HEK293 (cell line): ENCODE measurements around the gene LAMTOR4.

Experiments
- EGR2 ChIP-seq: fragments of 450-650 bp; formaldehyde crosslinking; IDR thresholded peaks from 2 replicates; pipeline ENCODE4 v1.5.1; 2016; ENCODE audit warnings: low read depth, missing biosample characterization, missing genetic modification characterization
- GLIS2 ChIP-seq: fragments of 450-650 bp; formaldehyde crosslinking; IDR thresholded peaks from 2 replicates; pipeline ENCODE4 v1.5.1; 2016; ENCODE audit warnings: missing biosample characterization, missing genetic modification characterization
- KLF1 ChIP-seq: fragments of 450-650 bp; formaldehyde crosslinking; IDR thresholded peaks from 2 replicates; pipeline ENCODE4 v1.5.1; 2016; ENCODE audit warnings: missing biosample characterization, missing genetic modification characterization
- KLF10 ChIP-seq: fragments of 450-650 bp; IDR thresholded peaks from 2 replicates; pipeline ENCODE4 v1.5.1; 2018; ENCODE audit warnings: missing biosample characterization, mild to moderate bottlenecking, missing genetic modification characterization
- SCRT2 ChIP-seq: fragments of 450-650 bp; formaldehyde crosslinking; IDR thresholded peaks from 2 replicates; pipeline ENCODE4 v1.5.1; 2016; ENCODE audit warnings: missing biosample characterization, missing genetic modification characterization
- SP2 ChIP-seq: fragments of 450-650 bp; formaldehyde crosslinking; IDR thresholded peaks from 2 replicates; pipeline ENCODE4 v1.5.1; 2016; ENCODE audit warnings: missing biosample characterization, missing genetic modification characterization
- TCF7L2 ChIP-seq: IDR thresholded peaks from 2 replicates; pipeline ENCODE4 v1.6.1; 2011; ENCODE audit warnings: low read depth, mild to moderate bottlenecking, inconsistent platforms, low read length, moderate library complexity, borderline replicate concordance
- ZNF133 ChIP-seq: fragments of 450-650 bp; formaldehyde crosslinking; IDR thresholded peaks from 2 replicates; pipeline ENCODE4 v1.5.1; 2016; ENCODE audit warnings: missing biosample characterization, missing genetic modification characterization
- ZNF140 ChIP-seq: fragments of 450-650 bp; formaldehyde crosslinking; IDR thresholded peaks from 2 replicates; pipeline ENCODE4 v1.5.1; 2016; ENCODE audit warnings: missing biosample characterization, missing genetic modification characterization
- ZNF2 ChIP-seq: fragments of 450-650 bp; formaldehyde crosslinking; IDR thresholded peaks from 2 replicates; pipeline ENCODE4 v1.5.1; 2016; ENCODE audit warnings: missing biosample characterization, missing genetic modification characterization
- ZNF202 ChIP-seq: fragments of 450-650 bp; formaldehyde crosslinking; IDR thresholded peaks from 2 replicates; pipeline ENCODE4 v1.5.1; 2016; ENCODE audit warnings: missing biosample characterization, missing genetic modification characterization, borderline replicate concordance
- ZNF23 ChIP-seq: fragments of 450-650 bp; formaldehyde crosslinking; IDR thresholded peaks from 2 replicates; pipeline ENCODE4 v1.5.1; 2016; ENCODE audit warnings: missing biosample characterization, missing genetic modification characterization, borderline replicate concordance
- ZNF24 ChIP-seq: fragments of 450-650 bp; formaldehyde crosslinking; IDR thresholded peaks from 2 replicates; pipeline ENCODE4 v1.5.1; 2016; ENCODE audit warnings: missing biosample characterization, missing genetic modification characterization
- ZNF302 ChIP-seq: fragments of 450-650 bp; formaldehyde crosslinking; IDR thresholded peaks from 2 replicates; pipeline ENCODE4 v1.5.1; 2016; ENCODE audit warnings: missing biosample characterization, missing genetic modification characterization, low read depth
- ZNF530 ChIP-seq: fragments of 450-650 bp; formaldehyde crosslinking; IDR thresholded peaks from 2 replicates; pipeline ENCODE4 v1.5.1; 2016; ENCODE audit warnings: low read depth, missing biosample characterization, missing genetic modification characterization
- ZNF548 ChIP-seq: fragments of 450-650 bp; formaldehyde crosslinking; IDR thresholded peaks from 2 replicates; pipeline ENCODE4 v1.5.1; 2016; ENCODE audit warnings: missing biosample characterization, missing genetic modification characterization
- ZNF571 ChIP-seq: fragments of 450-650 bp; formaldehyde crosslinking; IDR thresholded peaks from 2 replicates; pipeline ENCODE4 v1.5.0; 2017; ENCODE audit warnings: missing biosample characterization, missing genetic modification characterization
- ZNF600 ChIP-seq: fragments of 450-650 bp; formaldehyde crosslinking; IDR thresholded peaks from 2 replicates; pipeline ENCODE4 v1.5.1; 2016; ENCODE audit warnings: missing biosample characterization, missing genetic modification characterization
- ZNF626 ChIP-seq: fragments of 450-650 bp; sonication (Bioruptor Pico); formaldehyde crosslinking; IDR thresholded peaks from 2 replicates; pipeline ENCODE4 v1.5.1; 2018; ENCODE audit warnings: missing biosample characterization, missing genetic modification characterization, inconsistent platforms
- ZNF639 ChIP-seq: fragments of 450-650 bp; formaldehyde crosslinking; IDR thresholded peaks from 2 replicates; pipeline ENCODE4 v1.5.1; 2016; ENCODE audit warnings: missing biosample characterization, missing genetic modification characterization
- ZNF76 ChIP-seq: fragments of 450-650 bp; formaldehyde crosslinking; IDR thresholded peaks from 2 replicates; pipeline ENCODE4; 2016; ENCODE audit warnings: low read depth, missing biosample characterization, missing genetic modification characterization, borderline replicate concordance
- ZNF776 ChIP-seq: fragments of 450-650 bp; formaldehyde crosslinking; IDR thresholded peaks from 2 replicates; pipeline ENCODE4 v1.5.0; 2017; ENCODE audit warnings: missing biosample characterization, missing genetic modification characterization, borderline replicate concordance
- ZNF830 ChIP-seq: fragments of 450-650 bp; IDR thresholded peaks from 2 replicates; pipeline ENCODE4 v1.5.0; 2018; ENCODE audit warnings: missing biosample characterization, missing genetic modification characterization, low read depth, mild to moderate bottlenecking, moderate library complexity
- ZNF843 ChIP-seq: fragments of 450-650 bp; formaldehyde crosslinking; IDR thresholded peaks from 2 replicates; pipeline ENCODE4 v1.5.1; 2016; ENCODE audit warnings: missing biosample characterization, missing genetic modification characterization
- TF ChIP-seq, protein P1 (sequence below): fragments of 450-650 bp; formaldehyde crosslinking; IDR thresholded peaks from 2 replicates; pipeline ENCODE4 v1.5.1; 2016; ENCODE audit warnings: missing biosample characterization, missing genetic modification characterization
- TF ChIP-seq, protein P2 (sequence below): fragments of 450-650 bp; formaldehyde crosslinking; IDR thresholded peaks from 2 replicates; pipeline ENCODE4 v1.5.1; 2016; ENCODE audit warnings: missing biosample characterization, missing genetic modification characterization
- TF ChIP-seq, protein P3 (sequence below): fragments of 450-650 bp; formaldehyde crosslinking; IDR thresholded peaks from 2 replicates; pipeline ENCODE4 v1.5.1; 2017; ENCODE audit warnings: missing biosample characterization, missing genetic modification characterization
- TF ChIP-seq, protein P4 (sequence below): fragments of 450-650 bp; IDR thresholded peaks from 2 replicates; pipeline ENCODE4 v1.5.1; 2018; ENCODE audit warnings: missing biosample characterization, mild to moderate bottlenecking, missing genetic modification characterization

LAMTOR4 gene

GRCh38 chr7:100119072-100119969, 29.4 kb upstream of the LAMTOR4 start, which contains the start of the genes CNPY4 and TAF6 (continued):
- TF ChIP-seq KLF1 (peak; percentile 47), GLIS2 (tag by site-specific recombination) (peak; percentile 68), KLF10 (tag by site-specific recombination) (peak; percentile 87), ZNF23 (tag by site-specific recombination) (no peak), ZNF571 (tag by site-specific recombination) (no peak), ZNF600 (no peak; the same call in 1 of the 2 replicates), ZNF639 (tag by site-specific recombination) (peak; percentile 86), TCF7L2 (no peak), ZNF133 (no peak), ZNF140 (no peak), ZNF830 (tag by site-specific recombination) (no peak), ZNF24 (tag by site-specific recombination) (no peak), ZNF776 (tag by site-specific recombination) (no peak), ZNF76 (tag by site-specific recombination) (no peak), SCRT2 (no peak), SP2 (tag by site-specific recombination) (peak; percentile 63), ZNF2 (tag by site-specific recombination) (peak; percentile 85), ZNF530 (tag by site-specific recombination) (no peak), ZNF302 (tag by site-specific recombination) (no peak), ZNF202 (tag by site-specific recombination) (no peak), EGR2 (peak; percentile 77), ZNF548 (no peak), ZNF626 (no peak), ZNF843 (tag by site-specific recombination) (no peak)
- TF ChIP-seq, protein P1, sequence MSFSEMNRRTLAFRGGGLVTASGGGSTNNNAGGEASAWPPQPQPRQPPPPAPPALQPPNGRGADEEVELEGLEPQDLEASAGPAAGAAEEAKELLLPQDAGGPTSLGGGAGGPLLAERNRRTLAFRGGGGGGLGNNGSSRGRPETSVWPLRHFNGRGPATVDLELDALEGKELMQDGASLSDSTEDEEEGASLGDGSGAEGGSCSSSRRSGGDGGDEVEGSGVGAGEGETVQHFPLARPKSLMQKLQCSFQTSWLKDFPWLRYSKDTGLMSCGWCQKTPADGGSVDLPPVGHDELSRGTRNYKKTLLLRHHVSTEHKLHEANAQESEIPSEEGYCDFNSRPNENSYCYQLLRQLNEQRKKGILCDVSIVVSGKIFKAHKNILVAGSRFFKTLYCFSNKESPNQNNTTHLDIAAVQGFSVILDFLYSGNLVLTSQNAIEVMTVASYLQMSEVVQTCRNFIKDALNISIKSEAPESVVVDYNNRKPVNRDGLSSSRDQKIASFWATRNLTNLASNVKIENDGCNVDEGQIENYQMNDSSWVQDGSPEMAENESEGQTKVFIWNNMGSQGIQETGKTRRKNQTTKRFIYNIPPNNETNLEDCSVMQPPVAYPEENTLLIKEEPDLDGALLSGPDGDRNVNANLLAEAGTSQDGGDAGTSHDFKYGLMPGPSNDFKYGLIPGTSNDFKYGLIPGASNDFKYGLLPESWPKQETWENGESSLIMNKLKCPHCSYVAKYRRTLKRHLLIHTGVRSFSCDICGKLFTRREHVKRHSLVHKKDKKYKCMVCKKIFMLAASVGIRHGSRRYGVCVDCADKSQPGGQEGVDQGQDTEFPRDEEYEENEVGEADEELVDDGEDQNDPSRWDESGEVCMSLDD: peak; percentile 87
- TF ChIP-seq, protein P2, sequence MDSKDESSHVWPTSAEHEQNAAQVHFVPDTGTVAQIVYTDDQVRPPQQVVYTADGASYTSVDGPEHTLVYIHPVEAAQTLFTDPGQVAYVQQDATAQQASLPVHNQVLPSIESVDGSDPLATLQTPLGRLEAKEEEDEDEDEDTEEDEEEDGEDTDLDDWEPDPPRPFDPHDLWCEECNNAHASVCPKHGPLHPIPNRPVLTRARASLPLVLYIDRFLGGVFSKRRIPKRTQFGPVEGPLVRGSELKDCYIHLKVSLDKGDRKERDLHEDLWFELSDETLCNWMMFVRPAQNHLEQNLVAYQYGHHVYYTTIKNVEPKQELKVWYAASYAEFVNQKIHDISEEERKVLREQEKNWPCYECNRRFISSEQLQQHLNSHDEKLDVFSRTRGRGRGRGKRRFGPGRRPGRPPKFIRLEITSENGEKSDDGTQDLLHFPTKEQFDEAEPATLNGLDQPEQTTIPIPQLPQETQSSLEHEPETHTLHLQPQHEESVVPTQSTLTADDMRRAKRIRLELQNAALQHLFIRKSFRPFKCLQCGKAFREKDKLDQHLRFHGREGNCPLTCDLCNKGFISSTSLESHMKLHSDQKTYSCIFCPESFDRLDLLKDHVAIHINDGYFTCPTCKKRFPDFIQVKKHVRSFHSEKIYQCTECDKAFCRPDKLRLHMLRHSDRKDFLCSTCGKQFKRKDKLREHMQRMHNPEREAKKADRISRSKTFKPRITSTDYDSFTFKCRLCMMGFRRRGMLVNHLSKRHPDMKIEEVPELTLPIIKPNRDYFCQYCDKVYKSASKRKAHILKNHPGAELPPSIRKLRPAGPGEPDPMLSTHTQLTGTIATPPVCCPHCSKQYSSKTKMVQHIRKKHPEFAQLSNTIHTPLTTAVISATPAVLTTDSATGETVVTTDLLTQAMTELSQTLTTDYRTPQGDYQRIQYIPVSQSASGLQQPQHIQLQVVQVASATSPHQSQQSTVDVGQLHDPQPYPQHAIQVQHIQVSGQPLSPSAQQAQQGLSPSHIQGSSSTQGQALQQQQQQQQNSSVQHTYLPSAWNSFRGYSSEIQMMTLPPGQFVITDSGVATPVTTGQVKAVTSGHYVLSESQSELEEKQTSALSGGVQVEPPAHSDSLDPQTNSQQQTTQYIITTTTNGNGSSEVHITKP (tag by site-specific recombination): no peak
- TF ChIP-seq, protein P3, sequence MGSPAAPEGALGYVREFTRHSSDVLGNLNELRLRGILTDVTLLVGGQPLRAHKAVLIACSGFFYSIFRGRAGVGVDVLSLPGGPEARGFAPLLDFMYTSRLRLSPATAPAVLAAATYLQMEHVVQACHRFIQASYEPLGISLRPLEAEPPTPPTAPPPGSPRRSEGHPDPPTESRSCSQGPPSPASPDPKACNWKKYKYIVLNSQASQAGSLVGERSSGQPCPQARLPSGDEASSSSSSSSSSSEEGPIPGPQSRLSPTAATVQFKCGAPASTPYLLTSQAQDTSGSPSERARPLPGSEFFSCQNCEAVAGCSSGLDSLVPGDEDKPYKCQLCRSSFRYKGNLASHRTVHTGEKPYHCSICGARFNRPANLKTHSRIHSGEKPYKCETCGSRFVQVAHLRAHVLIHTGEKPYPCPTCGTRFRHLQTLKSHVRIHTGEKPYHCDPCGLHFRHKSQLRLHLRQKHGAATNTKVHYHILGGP: no peak
- TF ChIP-seq, protein P4, sequence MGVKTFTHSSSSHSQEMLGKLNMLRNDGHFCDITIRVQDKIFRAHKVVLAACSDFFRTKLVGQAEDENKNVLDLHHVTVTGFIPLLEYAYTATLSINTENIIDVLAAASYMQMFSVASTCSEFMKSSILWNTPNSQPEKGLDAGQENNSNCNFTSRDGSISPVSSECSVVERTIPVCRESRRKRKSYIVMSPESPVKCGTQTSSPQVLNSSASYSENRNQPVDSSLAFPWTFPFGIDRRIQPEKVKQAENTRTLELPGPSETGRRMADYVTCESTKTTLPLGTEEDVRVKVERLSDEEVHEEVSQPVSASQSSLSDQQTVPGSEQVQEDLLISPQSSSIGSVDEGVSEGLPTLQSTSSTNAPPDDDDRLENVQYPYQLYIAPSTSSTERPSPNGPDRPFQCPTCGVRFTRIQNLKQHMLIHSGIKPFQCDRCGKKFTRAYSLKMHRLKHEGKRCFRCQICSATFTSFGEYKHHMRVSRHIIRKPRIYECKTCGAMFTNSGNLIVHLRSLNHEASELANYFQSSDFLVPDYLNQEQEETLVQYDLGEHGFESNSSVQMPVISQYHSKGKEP (tag by site-specific recombination): no peak
